HEK293 (cell line): ENCODE measurements around the gene TMEM255B.

ENCODE experiments used
- CTCF ChIA-PET: fragments of 350-600 bp; formaldehyde crosslinking; extraction: SDS; loops from one replicate; lab custom pipeline; 2021; ENCODE audit warnings: antibody characterized with exemption; lab: Yijun Ruan, JAX
- POLR2A ChIA-PET: fragments of 300-600 bp; formaldehyde crosslinking; extraction: SDS; loops from one replicate; lab custom pipeline; 2020; ENCODE audit warnings: antibody characterized with exemption, inconsistent platforms; lab: Yijun Ruan, JAX
- H3K27ac ChIP-seq: fragments of 200-500 bp; sonication (Bioruptor generic); 2 replicates; pipeline ENCODE4 v1.5.1; 2014; ENCODE audit warnings: low read depth, low read length, control low read depth, inconsistent platforms; ENCODE audit errors: extremely low read depth
- H3K36me3 ChIP-seq, 2 experiments: fragments of 200-500 bp in 1 of 2; sonication (Bioruptor generic) in 1 of 2; 1 replicate in 1 of 2; 2 replicates in 1 of 2; pipeline ENCODE4 v1.5.1; 2014 to 2017; ENCODE audit warnings: inconsistent platforms in 2 of 2, low read length in 2 of 2; ENCODE audit not compliant: control insufficient read depth in 2 of 2, insufficient read depth in 1 of 2
- H3K4me1 ChIP-seq: fragments of 200-500 bp; sonication (Bioruptor generic); 2 replicates; pipeline ENCODE4 v1.5.1; 2014; ENCODE audit warnings: mild to moderate bottlenecking, low read length, inconsistent platforms; ENCODE audit not compliant: control insufficient read depth, insufficient read depth
- H3K4me3 ChIP-seq: 2 replicates; pipeline ENCODE4 v1.5.1; 2011; ENCODE audit warnings: low read depth, mild to moderate bottlenecking, control low read depth, low read length, moderate library complexity
- H3K9me3 ChIP-seq: fragments of 200-500 bp; sonication (Bioruptor generic); 2 replicates; pipeline ENCODE4 v1.5.1; 2014; ENCODE audit warnings: low read depth, low read length, inconsistent platforms; ENCODE audit not compliant: control insufficient read depth, insufficient read depth
- BCL6B ChIP-seq: fragments of 450-650 bp; formaldehyde crosslinking; IDR thresholded peaks from 2 replicates; pipeline ENCODE4 v1.5.1; 2017; ENCODE audit warnings: missing biosample characterization, missing genetic modification characterization
- GLIS1 ChIP-seq: fragments of 450-650 bp; formaldehyde crosslinking; IDR thresholded peaks from 2 replicates; pipeline ENCODE4 v1.5.1; 2016; ENCODE audit warnings: missing biosample characterization, missing genetic modification characterization
- GLIS2 ChIP-seq: fragments of 450-650 bp; formaldehyde crosslinking; IDR thresholded peaks from 2 replicates; pipeline ENCODE4 v1.5.1; 2016; ENCODE audit warnings: missing biosample characterization, missing genetic modification characterization
- IKZF3 ChIP-seq: fragments of 450-650 bp; IDR thresholded peaks from 2 replicates; pipeline ENCODE4 v1.5.0; 2018; ENCODE audit warnings: missing biosample characterization, mild to moderate bottlenecking, missing genetic modification characterization, moderate library complexity
- PATZ1 ChIP-seq: fragments of 450-650 bp; formaldehyde crosslinking; IDR thresholded peaks from 2 replicates; pipeline ENCODE4 v1.5.1; 2016; ENCODE audit warnings: missing biosample characterization, missing genetic modification characterization
- TCF7L2 ChIP-seq: IDR thresholded peaks from 2 replicates; pipeline ENCODE4 v1.6.1; 2011; ENCODE audit warnings: low read depth, mild to moderate bottlenecking, inconsistent platforms, low read length, moderate library complexity, borderline replicate concordance
- ZEB2 ChIP-seq: fragments of 450-650 bp; formaldehyde crosslinking; IDR thresholded peaks from 2 replicates; pipeline ENCODE4 v1.5.1; 2016; ENCODE audit warnings: missing biosample characterization, missing genetic modification characterization
- ZIC2 ChIP-seq: fragments of 450-650 bp; formaldehyde crosslinking; IDR thresholded peaks from 2 replicates; pipeline ENCODE4 v1.5.1; 2016; ENCODE audit warnings: missing biosample characterization, missing genetic modification characterization
- ZNF211 ChIP-seq: fragments of 450-650 bp; formaldehyde crosslinking; IDR thresholded peaks from 2 replicates; pipeline ENCODE4 v1.5.1; 2016; ENCODE audit warnings: low read depth, missing biosample characterization, missing genetic modification characterization
- ZNF398 ChIP-seq: fragments of 450-650 bp; formaldehyde crosslinking; IDR thresholded peaks from 2 replicates; pipeline ENCODE4 v1.5.1; 2017; ENCODE audit warnings: missing biosample characterization, missing genetic modification characterization
- ZNF624 ChIP-seq: fragments of 450-650 bp; formaldehyde crosslinking; IDR thresholded peaks from 2 replicates; pipeline ENCODE4 v1.5.1; 2017; ENCODE audit warnings: missing biosample characterization, missing genetic modification characterization
- ZNF664 ChIP-seq: fragments of 450-650 bp; formaldehyde crosslinking; IDR thresholded peaks from 2 replicates; pipeline ENCODE4 v1.5.1; 2016; ENCODE audit warnings: missing biosample characterization, missing genetic modification characterization
- ZNF785 ChIP-seq: fragments of 450-650 bp; formaldehyde crosslinking; IDR thresholded peaks from 2 replicates; pipeline ENCODE4 v1.5.1; 2016; ENCODE audit warnings: missing biosample characterization, missing genetic modification characterization
- ZNF837 ChIP-seq: fragments of 450-650 bp; formaldehyde crosslinking; IDR thresholded peaks from 2 replicates; pipeline ENCODE4 v1.5.1; 2016; ENCODE audit warnings: missing biosample characterization, missing genetic modification characterization
- ZNF843 ChIP-seq: fragments of 450-650 bp; formaldehyde crosslinking; IDR thresholded peaks from 2 replicates; pipeline ENCODE4 v1.5.1; 2016; ENCODE audit warnings: missing biosample characterization, missing genetic modification characterization

TMEM255B gene

GRCh38 chr13:113811081-113811928 is 52.3 kb downstream of the TMEM255B start:
- CTCF ChIA-PET = no interaction called here
- POLR2A ChIA-PET = no interaction called here

GRCh38 chr13:113812178-113813040 is 53.4 kb downstream of the TMEM255B start:
- H3K9me3 ChIP-seq = no peaks in the 10 kb centered on the region
- POLR2A ChIA-PET = no interaction called here
- CTCF ChIA-PET = interaction anchor here (0.6 kb wide), 1 partner anchor 251 kb away, joined by 3 read pairs; no protein-coding TSS in a partner anchor
- TF ChIP-seq TCF7L2 (no peak), ZNF664 (tag by site-specific recombination) (0 out of 2 replicates have a peak, but pooled peaks have one; percentile 23), ZNF398 (tag by site-specific recombination) (no peak), IKZF3 (tag by site-specific recombination) (no peak)
- H3K4me1 ChIP-seq = no peaks in the 10 kb centered on the region
- no peaks in the 10 kb centered on the region for H3K36me3 ChIP-seq
- H3K27ac ChIP-seq = no peak overlapping the region
- no peak overlapping the region for H3K4me3 ChIP-seq

More at GRCh38 chr13:113811081-113811928, 52.3 kb downstream of the TMEM255B start:
- Histone ChIP-seq H3K9me3 (no peaks in the 10 kb centered on the region), H3K27ac (no peak overlapping the region), H3K4me1 (no peaks in the 10 kb centered on the region), H3K4me3 (no peak overlapping the region), H3K36me3 (no peaks in the 10 kb centered on the region)
- TF ChIP-seq GLIS1 (tag by site-specific recombination) (peak; percentile 89), GLIS2 (peak; percentile 22; the same call in 1 of the 2 replicates), ZIC2 (tag by site-specific recombination) (peak; percentile 54; the same call in 1 of the 2 replicates), ZNF843 (no peak)

GRCh38 chr13:113813070-113813748 is 54.2 kb downstream of the TMEM255B start:
- TF ChIP-seq ZNF211 (tag by site-specific recombination) (no peak), TCF7L2 (no peak), ZNF624 (tag by site-specific recombination) (no peak), PATZ1 (tag by site-specific recombination) (no peak), ZEB2 (tag by site-specific recombination) (no peak), ZNF837 (tag by site-specific recombination) (no peak), BCL6B (tag by site-specific recombination) (no peak), ZNF785 (no peak)
- Histone ChIP-seq H3K36me3 (no peaks in the 10 kb centered on the region), H3K4me1 (no peaks in the 10 kb centered on the region), H3K9me3 (no peaks in the 10 kb centered on the region), H3K27ac (no peak overlapping the region), H3K4me3 (no peak overlapping the region)
- POLR2A ChIA-PET = no interaction called here
- CTCF ChIA-PET = interaction anchor here (0.6 to 1.2 kb wide), 2 partner anchors 133 to 252 kb away, joined by 3 read pairs; no protein-coding TSS in a partner anchor
